RPMI8226 (cell line): ENCODE measurements around the gene NIPA2.

ENCODE experiments used
- DNase-seq: peaks from one replicate; pipeline ENCODE4 v3.0.0-alpha.2; 2015

Gene NIPA2

DNA sequence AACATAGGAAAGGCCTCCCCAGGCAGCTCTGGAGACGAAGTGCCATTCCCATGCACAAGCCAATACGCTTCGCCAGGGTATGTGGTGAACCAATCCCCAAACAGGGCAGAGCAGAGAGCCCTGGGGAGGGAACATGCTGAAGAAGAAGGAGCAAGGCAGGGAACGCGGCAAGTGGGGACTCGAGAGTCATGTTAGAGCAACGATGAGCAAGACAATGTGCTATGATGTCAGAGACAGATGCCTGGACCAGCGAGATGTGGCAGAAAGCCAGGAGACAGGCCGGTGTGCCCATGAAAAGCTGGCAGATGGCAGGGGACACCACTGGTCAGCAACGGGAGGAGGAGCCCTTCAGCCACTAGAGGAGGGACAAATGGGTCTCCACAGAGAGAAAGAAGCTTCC is 39.6 kb downstream of the NIPA2 start:
- DNase-seq = no peak

DNA sequence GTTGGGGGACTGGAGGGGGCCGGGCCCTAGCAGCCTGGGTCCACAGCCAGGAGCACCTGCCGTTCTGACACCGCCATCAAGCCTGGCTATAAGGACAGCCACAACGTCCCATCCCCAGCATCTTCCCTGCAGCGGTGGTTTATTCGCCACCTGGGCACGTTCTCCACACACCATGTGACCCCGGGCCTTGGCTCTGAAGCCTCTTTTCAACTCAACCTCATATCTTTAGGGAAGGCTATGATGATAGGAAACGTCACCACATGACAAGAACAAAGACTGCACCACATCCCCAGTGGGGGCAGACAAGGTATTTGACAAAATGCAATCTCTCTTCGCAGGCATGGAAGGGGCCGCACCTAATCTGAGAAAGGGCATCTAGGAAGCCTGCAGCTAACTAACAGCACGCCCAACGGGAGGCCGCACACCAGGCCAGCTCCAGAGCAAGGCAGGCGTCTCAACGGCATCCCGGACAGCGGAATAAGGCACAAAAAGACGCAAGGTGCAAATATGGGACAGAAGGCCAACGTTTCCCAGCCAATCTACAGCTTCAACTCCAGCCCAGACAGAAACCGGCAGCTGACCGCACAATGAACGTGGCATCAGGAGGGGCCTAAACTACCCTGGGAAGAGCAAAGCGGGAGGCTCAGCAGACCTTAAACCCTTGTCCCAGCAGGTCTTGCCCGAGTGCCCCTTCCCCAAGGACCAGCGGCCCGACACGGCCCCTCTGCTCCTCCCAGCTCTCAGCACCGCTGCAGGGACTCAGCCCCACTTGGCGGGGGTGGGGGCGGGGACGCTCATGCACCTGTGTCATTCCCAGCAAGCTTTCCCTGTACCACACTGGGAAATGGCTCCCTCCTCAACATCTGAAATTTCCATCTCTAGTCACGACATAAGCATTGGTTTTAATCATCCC is 41.9 kb downstream of the NIPA2 start:
- no peak for DNase-seq

DNA sequence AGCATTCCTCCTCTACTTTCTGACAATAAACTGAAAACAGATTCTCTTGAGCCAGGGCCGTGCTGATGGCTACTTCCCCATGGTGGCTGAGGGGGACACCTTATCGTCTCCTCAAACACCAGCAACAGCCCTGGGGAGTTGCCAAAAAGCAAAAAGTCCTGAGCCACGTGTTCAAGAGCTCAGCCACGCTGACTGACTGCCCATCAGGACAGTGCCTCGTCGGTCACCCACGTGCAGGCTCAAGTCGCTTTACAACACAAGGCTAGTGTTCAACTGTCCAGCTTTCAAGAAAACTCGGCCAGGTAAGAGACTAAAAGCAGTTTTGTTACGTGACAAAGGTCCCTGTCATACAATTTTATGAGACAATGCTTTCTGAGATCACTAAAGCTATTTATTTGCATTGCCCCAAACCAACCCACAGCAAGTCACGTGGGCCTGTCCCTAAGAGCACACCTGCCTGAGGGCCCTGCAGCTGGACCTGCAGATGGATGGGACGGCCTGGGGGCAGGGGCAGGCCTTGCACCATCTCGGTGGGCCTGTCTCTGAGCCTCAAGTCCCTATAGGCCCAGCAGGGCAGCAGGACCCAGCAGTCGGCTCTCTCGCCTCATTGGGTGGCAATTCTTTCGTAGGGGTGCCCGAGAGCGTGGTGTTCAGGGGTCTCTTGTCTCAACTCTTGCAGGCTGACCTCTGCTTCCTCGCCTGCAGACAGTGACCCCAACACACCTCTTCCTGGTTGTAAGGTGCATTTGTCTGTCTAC is 42.7 kb downstream of the NIPA2 start:
- no peak for DNase-seq

DNA sequence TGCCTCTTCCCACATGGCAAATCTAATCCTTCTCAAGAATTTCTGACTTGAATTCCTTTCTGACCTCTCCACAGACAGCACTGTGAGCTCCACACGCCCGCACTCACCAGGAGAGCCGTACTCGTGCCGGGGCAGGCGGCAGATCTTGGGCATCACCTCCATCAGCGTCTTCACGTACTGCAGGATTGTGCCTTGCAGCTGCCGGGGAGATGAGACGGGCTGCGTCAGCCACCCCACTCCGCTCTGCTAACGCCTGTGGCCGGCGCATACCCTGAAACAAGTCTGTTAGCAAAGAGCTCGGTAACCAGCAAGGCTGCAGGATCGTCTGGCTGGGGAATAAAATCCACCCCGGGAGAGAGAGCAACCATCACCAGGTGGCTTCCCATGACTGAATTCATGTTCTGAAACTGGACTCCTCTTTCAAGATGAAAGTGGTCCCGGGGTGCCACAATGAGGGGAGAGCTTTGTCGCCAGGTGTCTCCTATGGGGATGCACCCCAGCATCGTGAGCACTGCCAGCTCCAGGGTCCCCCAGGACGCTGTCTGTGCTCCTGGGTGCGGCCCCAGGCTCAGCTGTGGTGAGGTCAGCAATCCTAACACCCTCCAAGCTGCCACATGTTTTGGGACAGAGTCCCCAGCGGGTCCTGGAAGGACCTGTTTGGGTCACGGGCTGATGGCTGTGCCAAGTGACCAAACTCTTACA is 43.4 kb downstream of the NIPA2 start:
- DNase-seq = no peak

DNA sequence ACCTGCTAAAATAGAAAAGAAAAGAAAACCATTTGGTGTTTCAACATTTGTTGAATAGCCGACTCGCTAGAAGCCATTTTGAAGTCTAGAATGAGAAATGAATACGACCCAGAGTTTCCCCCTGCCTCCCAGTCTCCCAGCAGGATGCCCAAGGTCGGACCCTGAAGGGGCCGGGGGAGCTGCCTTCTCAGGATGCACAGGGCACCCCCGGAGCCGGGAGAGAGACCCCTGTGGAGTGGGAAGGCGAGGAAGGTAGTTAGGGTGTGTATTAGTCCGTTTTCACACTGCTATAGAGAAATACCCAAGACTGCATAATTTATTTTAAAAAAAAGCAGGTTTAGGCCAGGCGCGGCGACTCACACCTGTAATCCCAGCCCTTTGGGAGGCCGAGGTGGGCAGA is 44.7 kb downstream of the NIPA2 start:
- no peak for DNase-seq

DNA sequence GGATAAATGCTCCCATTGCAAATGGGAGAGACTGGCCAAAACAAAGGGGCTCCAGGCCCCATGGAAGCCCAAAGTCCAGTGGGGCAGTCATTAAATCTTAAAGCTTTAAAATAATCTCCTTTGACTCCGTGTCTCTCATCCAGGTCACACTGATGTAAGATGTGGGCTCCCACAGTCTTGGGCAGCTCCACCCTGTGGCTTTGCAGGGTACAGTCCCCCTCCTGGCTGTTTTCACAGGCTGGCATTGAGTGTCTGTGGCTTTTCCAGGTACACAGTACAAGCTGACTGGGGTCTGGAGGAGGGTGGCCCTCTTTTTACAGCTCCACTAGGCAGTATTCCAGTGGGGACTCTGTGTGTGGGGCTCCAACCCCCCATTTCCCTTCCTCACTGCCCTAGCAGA is 45.9 kb downstream of the NIPA2 start:
- no peak for DNase-seq

DNA sequence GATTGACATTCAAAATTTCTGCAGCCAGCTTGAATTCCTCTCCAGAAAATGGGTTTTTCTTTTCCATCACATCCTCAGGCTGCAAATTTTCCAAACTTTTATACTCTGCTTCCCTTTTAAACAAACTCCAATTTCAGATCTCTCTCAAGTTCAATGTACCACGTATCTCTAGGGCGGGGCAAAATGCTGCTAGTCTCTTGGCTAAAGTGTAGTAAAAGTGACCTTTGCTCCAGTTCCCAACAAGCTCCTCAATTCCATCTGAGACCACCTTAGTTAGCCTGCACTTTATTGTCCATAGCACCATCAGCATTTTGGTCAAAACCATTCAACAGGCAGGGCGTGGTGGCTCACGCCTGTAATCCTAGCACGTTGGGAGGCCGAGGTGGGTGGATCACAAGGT is 46.7 kb downstream of the NIPA2 start:
- DNase-seq = no peak

DNA sequence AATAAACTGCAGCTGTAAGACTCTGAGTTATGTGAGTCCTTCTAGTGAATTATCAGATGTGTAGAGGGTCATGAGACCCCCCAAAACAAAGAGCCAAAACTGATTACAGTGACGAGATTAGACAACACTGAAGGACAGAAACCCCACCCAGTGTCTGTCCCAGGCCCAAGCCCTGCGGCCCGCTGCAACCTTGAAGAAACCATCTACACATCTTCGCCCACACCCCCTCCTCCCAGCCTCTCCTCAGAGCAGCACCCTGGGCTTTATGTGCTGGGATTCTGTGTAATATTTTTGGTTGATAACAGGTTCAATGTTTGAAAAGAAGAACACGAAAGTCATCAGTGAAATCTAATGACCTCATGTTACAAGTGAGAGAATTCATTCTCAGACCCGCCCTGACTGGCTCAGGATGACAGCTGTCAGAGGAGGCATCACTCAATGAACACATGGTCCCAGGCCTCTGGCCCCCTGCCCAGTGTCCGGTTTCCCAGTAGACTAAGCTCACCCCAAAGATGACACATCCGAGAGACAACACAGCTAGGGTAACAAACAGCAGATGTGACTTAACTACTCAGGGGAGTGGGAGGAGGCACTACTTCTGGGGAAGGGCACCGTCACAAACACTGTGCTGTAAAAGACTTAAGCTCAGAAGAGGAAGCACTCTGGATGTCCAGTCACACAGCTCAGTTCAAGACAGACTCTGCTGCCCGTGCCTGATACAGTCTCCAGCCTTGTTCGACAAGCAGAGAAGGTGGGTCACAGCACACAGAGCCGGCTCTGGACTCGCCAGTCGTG is 48.9 kb downstream of the NIPA2 start:
- no peak for DNase-seq

DNA sequence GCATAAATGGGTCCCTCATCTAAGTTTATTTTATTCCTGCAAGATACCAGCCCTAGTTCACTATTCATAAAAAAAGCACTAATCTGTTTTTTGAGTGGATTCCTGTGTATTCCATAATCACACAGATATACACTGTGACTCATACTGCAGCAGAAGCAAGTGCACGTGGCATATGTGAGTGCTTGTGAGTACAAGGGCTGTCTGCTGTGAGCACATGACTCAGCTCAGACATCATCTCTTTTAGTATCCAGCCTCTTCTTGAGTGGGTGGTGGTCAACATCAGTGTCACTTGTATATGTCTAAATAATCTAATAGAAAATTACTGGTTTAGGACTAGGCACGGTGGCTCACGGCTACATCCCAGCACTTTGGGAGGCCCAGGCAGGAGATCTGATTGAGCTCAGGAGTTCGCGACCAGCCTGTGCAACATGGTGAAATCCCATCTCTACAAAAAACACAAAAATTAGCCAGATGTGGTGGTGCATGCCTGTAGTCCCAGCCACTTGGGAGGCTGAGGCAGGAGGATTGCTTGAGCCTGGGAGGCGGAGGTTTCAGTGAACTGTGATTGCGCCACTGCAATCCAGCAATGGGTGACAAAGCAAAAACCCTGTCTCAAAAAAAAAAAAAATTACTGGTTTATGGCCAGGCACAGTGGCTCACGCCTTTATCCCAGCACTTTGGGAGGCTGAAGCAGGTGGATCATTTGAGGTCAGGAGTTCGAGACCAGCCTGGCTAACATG is 49.8 kb downstream of the NIPA2 start:
- DNase-seq = no peak

DNA sequence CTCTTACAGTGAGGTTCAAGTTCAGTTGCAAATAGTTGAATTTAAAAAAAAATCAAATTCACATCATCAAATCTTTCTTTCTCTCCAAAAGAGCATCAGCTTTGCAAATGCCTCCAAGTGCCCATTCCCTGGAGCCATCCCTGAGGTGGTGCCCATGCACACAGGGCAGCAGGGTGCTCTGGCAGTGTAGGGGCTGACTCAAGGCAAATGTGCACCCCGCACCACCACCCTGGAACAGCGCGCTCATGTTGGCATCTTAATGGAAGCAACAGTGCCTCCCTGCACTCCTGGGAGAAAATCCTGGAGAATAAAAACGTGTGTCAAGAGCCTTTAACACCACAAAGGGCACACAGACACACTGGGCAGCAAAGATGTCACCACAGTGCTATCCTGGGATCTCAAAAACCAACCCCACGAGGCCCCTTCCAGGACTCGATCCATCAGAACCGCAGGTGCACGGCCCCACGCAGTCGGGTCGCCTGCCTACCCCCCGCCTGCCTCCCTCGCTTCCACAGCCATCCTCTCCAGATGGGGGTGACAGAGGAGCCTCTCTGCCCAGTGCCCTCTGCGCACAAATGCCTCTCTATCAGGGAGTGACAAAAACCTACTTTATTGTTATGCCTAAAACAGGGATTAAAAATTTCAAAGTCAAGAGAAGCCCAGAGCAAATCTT is 50.8 kb downstream of the NIPA2 start:
- no peak for DNase-seq

DNA sequence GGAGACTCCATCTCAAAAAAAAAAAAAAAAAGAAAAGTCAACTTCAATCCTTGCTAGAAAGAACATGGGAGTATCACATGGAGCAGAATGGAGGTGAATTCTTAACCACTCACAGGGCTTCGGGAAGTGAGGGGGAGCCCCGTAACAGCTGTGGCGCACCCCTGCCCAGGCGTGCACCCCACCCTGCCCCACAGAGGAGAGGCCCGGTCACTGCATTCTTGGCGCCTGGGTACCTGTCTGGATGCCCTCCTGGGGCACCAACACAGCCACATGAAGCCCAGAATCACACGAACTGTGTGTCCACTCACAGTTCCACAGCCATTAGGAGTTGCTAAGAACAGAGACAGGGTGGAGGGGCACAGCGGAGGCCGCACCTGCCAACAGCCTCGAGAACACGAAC is 51.8 kb downstream of the NIPA2 start:
- DNase-seq = no peak

DNA sequence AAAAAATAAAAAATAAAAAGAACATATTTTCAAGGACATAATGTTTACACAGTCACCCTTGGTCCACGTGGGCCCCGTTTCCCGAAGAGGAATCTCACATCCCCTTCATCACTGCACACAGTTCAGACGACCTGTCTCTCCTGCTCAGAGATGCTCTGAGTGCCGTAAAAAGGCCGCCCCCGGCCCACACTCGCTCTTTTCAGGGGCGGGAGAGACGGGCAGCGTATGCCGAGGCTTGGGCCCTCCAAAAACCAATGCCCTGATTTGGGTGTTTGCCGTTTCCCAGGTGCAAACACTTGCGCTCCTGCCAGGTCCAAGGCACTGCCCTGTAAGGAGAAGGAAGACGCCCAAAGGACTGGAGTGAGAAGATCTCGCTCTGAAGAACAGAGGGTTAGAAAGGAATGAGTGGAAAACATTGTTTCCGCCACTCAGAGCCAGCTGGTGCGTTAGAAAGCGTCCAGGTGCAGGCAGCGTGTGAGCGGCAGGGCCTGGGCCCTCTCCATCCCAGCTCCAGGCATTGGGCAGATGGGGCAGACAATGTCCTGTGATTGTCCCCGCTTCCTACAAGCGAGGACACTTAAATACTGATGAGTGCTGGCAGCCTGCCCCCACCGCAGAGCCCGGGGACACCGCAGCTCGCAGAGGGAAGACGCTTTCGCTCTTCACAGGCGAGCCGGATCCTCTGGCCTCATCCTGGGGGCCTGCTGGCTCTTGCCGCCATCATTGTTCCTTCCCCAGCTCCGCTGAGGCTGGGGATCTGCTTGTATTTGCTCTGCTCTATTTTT is 53.2 kb downstream of the NIPA2 start:
- DNase-seq = no peak

DNA sequence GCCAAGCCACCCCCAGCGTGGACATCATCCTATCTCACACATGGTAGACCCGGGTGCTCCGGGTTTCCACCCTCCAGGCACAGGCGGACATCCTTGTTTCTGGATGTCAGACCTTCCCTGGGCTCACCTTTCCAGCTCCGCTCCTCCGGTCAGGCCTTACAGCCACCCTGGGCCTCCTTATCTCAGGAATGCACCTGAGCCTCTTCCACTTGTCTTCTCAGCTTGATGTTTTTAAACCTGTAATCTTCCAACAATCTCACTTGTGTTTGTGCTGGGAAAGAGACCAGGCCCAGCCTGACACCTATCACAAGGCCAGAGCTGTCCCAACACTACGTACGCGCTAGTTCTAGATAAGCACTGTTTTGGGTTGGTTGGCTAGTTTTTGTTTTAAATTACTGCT is 53.9 kb downstream of the NIPA2 start:
- no peak for DNase-seq

DNA sequence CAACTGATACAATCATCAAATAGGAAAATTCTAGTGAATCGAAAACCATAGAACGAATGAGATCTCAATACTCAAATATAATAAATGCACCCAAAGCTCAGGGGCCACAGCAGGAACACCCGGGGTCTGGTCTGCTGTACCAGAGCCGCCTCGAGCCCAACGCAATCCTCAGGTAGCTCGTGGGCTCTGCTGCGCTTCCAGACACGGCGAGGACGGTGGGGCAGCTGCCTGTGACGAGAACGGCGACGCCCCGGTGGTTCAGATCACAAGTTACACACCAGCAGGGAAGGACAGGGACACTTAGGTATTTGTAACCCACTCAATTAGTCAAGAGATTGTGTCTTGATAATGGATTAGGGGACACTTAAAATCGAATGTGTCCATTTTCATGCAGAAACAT is 54.6 kb downstream of the NIPA2 start:
- no peak for DNase-seq

DNA sequence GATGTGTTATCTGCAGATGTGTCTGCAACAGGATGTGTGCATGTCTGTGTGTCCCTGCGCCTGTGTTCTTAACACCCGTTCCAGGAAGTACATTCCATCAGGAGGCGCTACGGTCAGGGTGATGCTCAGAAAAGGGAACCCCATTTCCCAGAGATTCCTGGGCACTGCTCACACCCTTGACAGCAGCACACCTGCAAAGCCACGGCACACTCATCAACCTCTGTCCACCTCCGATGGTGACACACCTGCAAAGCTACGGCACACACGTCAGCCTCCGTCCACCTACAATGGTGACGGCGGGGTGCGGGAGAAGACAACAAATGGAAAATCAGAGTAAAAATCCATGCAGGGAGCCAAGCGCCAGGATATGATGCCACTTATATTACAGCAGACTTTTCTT is 55.4 kb downstream of the NIPA2 start:
- no peak for DNase-seq

DNA sequence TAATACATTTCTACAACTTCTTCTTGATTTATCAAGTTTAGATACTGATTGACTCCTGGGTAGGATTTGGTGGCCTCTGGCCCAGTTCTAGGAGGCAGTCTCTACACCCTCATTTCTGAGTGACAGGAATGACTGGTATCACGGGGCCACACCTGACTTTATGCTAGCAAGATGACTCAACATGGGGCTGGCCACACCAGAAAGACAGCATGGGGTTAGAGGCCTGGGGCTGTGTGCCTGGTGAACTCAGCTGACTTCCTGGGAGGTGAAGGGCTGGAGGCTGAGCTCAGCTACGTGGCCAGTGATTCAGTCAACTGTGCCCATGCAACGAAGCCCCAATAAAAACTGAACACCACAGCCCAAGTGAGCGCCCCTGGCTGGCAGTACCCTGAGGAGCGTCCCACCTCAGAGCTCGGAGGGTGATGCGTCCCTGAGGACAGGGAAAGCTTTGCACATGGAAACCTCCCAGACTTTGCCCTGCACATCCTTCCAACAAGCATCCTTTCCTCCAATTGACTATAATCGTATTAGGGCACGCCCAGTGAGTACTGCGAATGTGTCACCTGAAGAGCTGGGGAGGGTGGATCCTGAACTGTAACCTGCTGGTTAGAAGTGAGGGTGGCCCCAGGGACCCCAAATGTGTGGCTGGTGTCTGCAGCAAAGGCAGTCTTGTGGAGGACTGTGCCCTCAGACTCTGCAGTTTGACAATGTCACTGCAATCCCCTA is 57.2 kb downstream of the NIPA2 start:
- DNase-seq = no peak

DNA sequence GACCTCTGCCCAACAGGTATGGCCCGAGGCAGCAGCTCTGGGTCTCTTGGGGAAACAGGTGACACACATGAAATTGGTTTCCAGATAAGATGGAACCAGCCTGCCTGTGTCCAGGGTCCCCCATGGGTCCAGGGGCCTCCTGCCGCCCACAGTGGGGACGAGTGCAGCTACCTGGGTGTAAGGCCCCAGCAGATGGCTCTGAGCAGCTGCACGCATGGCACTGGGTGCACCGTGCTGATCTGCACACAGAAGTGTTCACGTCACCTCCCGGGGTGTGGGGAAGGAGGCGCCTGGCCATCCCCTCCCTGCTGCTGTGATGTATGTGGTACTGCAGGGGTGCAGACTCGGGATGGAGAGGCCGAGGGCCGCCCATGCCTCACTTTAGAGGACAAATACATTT is 63.6 kb downstream of the NIPA2 start:
- no peak for DNase-seq

DNA sequence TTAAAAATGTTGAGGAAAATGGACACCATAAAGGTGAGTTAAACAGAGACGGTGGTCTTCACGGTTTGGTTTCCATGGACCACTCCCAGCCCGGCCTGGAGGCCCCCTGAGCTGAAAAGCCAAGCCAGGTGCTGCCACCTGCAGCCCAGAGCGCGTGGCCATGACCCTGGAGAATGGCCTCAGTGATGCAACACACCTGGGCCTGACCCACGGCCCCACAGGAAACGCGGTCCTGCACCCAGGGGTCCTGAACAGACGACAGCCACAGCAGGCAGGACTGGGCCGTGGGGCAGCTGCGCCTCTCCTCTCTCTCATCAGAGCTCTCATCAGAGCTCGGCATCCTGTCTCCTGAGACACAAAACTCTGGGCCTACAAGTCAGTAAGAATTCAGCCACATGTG is 64.1 kb downstream of the NIPA2 start:
- DNase-seq = no peak

DNA sequence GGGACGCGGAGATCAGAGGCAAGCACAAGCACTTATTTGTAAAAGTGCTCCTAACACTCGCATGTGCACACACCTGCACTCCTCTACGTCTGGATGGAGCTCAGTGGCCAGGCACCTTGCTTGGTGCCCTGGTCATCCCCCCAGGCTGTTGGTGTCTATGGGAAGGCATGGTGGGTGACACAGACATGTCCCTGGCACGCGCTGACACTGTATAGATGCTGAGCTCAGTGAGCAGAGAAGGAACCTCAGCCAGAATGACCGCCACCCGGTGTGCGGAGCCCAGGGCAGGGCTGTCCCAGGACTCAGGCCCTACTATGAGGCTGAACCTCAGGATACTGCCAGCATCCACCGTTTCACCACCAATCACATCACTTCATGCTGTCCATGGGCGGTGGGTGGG is 64.5 kb downstream of the NIPA2 start:
- no peak for DNase-seq

DNA sequence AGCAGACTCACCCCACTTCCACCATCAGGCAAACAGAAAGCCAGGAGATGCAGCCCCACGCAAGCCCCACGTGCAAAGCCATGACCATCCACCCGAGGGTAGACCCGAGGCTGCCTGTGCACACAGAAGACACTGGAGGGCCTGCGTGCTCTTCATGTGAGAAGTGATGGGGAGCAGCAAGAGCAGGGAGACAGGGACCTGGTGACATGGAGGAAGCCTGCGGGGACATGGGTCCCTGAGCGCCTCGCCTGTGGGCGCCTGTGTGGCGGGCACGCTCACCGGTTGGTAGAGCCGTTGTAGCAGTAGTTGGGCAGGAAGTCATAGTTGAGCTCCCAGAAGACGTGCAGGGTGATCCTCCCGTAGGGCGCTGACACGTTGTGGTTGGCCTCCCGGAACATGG is 65.0 kb downstream of the NIPA2 start:
- DNase-seq = no peak
